D341Med (cell line): ENCODE measurements around the gene ZNF827.

Source experiments
- DNase-seq: peaks from one replicate; pipeline ENCODE4 v3.0.0; 2012; ENCODE audit warnings: low spot score

ZNF827 gene

GRCh38 chr4:145756244-145756643 lies 182.4 kb downstream of the ZNF827 start:
- no peak for DNase-seq

- no peak for DNase-seq
These were observed 182.8 kb downstream of the ZNF827 start for GRCh38 chr4:145755802-145756201.

- DNase-seq, result no peak
These were observed 195.0 kb downstream of the ZNF827 start for GRCh38 chr4:145743641-145744040.

- DNase-seq, result no peak
These were observed 197.8 kb downstream of the ZNF827 start for GRCh38 chr4:145740806-145741205.

GRCh38 chr4:145739845-145740244 lies 198.8 kb downstream of the ZNF827 start:
- DNase-seq, result no peak

- no peak for DNase-seq
These were observed 202.3 kb downstream of the ZNF827 start for GRCh38 chr4:145736241-145736831.

GRCh38 chr4:145735827-145736226 lies 202.8 kb downstream of the ZNF827 start:
- no peak for DNase-seq

- no peak for DNase-seq
These were observed 203.3 kb downstream of the ZNF827 start for GRCh38 chr4:145735347-145735675.

- DNase-seq, result no peak
These were observed 203.9 kb downstream of the ZNF827 start for GRCh38 chr4:145734576-145735346.

GRCh38 chr4:145734031-145734430 lies 204.6 kb downstream of the ZNF827 start:
- no peak for DNase-seq

GRCh38 chr4:145732895-145733880 lies 205.4 kb downstream of the ZNF827 start:
- peak; percentile 98 for DNase-seq

GRCh38 chr4:145732001-145732815 lies 206.4 kb downstream of the ZNF827 start:
- DNase-seq, result no peak

- DNase-seq, result peak; percentile 67
These were observed 207.6 kb downstream of the ZNF827 start for GRCh38 chr4:145731028-145731427.

- DNase-seq, result no peak
These were observed 208.6 kb downstream of the ZNF827 start for GRCh38 chr4:145730026-145730425.

- no peak for DNase-seq
These were observed 215.3 kb downstream of the ZNF827 start for GRCh38 chr4:145723336-145723735.

- DNase-seq, result no peak
These were observed 216.1 kb downstream of the ZNF827 start for GRCh38 chr4:145722561-145722960.

GRCh38 chr4:145720656-145721055 lies 218.0 kb downstream of the ZNF827 start:
- DNase-seq, result no peak

GRCh38 chr4:145719752-145720624 lies 218.6 kb downstream of the ZNF827 start:
- no peak for DNase-seq

GRCh38 chr4:145716661-145717200 lies 221.9 kb downstream of the ZNF827 start:
- DNase-seq, result no peak

- no peak for DNase-seq
These were observed 222.4 kb downstream of the ZNF827 start for GRCh38 chr4:145716200-145716599.

GRCh38 chr4:145709843-145710242 lies 228.8 kb downstream of the ZNF827 start:
- no peak for DNase-seq
